DMS53 (cell line): ENCODE results near the gene TSPAN5.

ENCODE experiments used
- DNase-seq: peaks from one replicate; lab custom pipeline; 2025; lab: John Stamatoyannopoulos, UW

Gene TSPAN5

GRCh38 chr4:98517218-98518021 is 141.0 kb downstream of the TSPAN5 start:
- no peak for DNase-seq

GRCh38 chr4:98516441-98517217 is 141.8 kb downstream of the TSPAN5 start:
- no peak for DNase-seq

DNA sequence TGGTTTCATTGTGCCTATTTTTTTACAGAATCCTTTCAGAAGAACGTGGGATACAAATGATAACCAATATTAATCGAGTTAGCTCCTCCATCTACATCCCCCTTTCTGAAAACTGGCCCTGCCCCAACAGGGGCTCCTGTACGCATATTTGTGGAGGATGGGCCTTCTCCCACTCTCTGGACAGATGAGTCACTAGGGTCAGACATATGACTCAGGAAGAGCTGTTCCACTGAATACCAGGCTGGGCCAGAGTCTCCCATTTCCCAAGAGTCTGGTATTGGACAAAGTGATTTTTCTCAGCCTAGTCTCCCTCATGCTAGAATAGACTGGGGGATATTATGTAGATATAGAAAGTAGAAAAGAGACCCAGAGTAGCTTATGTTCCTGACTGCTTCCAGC is 142.4 kb downstream of the TSPAN5 start:
- DNase-seq = no peak

GRCh38 chr4:98515470-98515809 is 143.0 kb downstream of the TSPAN5 start:
- no peak for DNase-seq

DNA sequence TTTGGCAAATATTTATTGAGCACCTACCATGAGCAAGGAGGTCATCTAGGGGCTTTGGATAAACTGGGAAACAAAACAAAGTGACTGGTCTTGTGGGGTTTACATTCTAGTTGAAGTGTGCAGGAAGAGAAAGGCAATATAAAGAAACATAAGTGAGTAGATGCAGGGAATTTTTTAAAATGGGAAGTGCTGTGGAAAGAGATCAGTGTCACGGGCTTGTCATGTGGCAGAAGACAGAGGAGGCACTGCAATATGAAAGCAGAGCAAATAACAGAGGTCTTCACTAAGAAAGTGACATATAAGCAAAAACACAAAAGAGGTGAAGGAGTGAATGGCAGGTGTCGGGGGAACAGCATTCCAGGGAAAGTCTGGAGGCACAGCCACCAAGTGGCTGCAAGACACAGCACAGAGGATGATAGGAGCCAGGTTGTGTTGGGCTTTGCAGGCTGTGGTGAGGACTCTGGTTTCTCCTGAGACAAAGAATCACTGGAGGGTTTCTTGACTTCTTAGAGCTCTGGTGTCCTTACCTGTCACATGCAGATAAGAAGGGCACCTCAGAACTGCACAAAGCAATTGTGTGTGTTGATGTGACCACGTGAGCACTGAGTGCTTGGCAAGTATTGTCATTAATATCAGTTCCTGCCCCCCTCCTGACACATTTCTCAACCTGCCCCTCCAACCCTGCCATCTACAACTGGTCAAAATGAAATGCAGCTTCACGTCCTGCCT is 143.5 kb downstream of the TSPAN5 start:
- no peak for DNase-seq

DNA sequence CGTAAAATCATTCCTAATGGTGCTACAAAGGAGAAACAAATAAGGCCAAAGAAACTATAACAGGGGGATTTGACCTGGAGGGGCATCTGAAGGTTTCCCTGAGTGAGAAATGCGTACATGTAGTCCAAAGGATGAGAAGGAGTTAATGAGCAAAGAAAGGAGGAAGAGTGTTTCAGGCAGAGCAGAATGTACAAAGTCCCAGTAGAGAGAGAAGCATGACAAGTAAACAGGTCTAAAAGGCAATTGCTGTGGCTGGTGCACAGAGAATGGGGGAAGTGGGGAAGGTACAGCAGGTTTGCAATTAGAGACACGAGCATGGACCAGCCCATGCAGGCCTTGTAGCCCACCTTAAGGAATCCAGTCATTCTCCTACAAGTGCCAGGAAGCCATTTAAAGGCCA is 145.5 kb downstream of the TSPAN5 start:
- no peak for DNase-seq

GRCh38 chr4:98510757-98511517 is 147.5 kb downstream of the TSPAN5 start:
- DNase-seq = no peak

DNA sequence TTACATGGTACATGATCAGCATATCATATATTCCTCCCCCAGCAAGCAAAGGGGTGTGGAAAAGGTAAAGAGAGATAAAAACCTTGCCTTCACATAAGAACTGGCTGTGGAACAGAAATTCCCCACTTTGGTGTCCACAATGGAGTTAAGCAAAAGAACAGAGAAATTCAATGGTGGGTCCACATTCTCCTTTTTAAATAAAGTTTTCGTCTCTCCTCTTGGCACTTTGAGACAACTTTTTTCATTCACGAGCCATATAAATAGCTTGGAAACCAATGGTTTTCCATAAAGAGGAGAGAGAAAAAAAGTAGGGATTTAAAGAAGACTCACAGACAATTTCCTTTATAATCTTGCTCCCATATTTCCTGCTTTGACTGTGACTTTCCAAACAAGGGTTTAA is 148.1 kb downstream of the TSPAN5 start:
- DNase-seq = no peak

DNA sequence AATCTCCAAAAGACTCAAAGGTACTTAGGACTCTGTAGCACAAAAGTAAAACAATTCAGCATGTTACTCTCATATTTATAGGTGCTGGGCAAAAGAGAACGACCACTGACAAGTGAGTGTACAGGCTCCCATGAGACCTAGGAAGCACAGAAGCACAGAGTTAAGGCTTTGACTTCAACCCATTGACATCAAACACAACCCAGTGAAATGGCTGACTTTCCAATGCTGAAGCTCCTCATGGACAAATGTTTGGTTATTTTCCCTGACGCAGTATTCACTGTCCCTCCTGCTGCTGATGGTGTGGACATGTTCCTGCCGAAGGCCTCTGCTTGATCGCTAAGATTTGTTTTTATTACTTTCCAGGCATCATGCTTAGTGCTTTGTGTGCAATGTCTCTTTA is 148.7 kb downstream of the TSPAN5 start:
- no peak for DNase-seq

- no peak for DNase-seq
Measured at GRCh38 chr4:98508829-98509598, 149.4 kb downstream of the TSPAN5 start.

GRCh38 chr4:98508248-98508647 is 150.2 kb downstream of the TSPAN5 start:
- DNase-seq = no peak

DNA sequence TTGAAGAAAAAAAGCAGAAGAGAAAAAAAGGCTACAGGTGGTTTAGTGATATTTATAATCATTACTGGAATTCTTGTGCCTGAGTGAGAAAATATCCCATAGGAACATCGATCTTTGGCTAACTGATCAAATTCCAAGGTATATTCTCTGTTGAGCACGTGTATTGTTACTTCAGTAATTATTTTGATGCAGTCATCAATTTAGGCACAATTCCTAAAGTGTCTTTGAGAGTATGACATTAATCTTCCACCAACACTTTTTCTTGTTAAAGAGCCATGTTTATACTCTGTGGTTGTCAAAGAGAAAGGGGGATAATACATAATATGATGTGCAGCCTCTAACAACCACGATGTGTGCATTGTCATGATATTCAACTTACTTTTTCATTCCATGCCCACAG is 151.1 kb downstream of the TSPAN5 start:
- no peak for DNase-seq

- peak; percentile 10 for DNase-seq
Measured at GRCh38 chr4:98506462-98507132, 151.8 kb downstream of the TSPAN5 start.

DNA sequence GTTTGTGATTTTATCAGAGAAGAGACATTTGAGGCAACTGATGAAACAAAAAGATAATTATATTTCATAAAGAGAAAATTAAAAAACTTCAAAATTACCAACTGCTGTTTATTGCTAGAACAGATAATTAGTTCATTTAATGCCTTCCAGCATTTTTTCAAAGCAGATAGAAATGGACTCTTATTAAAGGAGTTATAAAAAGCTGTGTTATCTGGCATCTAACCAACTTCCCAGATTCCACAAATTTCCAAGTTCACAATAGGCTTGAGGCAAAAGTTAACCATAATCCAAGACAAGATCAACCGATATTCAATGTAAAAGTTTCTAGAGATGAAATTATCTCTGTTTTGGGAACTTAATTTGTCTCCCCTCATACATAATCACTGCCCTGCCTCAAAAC is 152.4 kb downstream of the TSPAN5 start:
- DNase-seq = no peak

GRCh38 chr4:98504091-98504490 is 154.3 kb downstream of the TSPAN5 start:
- no peak for DNase-seq

DNA sequence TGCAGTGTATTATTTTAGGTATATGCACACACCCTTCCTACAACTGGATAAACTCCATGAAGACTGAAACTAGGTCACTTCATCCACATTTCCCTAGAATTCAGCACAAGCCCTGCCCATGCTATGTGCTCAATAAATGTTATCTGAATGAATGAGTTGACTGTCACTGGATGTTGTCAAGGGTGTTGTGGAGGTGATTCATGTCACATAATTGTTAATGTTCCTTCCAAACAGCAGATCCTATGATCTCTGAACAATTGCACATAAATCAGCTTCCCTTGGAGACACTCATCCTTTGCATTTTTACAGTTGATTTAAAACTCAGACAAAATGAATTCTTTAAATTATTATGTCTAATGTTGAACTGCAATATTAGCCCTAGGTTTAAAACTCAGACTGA is 154.7 kb downstream of the TSPAN5 start:
- no peak for DNase-seq

DNA sequence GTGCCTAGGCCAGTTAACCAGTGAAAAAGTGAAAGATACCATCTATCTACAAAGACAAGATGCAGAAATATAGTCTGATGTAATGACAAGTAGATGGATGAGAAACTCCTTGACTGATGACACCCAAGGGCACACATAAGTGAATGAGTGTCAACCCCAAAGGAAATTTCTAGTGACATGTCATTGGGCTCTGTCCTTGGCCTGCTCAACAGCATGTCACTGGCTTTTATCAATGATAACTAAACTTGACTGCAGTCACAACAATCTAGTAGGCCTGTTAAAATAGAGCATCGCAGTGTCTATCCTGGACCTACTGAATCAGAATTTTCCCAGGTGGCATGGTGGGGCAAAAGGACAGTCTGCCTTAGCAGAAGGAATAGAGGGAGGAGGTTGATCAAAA is 155.8 kb downstream of the TSPAN5 start:
- no peak for DNase-seq

DNA sequence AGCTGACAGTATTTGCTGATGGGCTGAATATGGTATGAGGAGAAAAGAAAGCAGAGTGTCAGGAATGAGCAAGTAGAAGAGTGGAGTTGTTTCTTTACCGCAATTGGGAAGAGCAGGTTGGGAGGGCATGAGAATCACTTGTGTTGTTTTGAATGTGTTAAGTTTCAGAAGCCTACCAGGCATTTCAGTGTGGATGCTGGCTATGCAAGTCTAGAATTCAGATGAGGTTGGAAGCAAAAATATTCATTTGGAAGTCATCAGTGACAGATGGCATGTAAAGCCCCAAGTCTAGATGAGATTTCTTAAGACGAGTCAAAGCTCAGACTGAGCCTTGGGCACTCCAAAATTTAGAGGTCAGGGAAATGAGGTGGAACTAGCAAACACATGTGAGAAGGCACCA is 156.4 kb downstream of the TSPAN5 start:
- DNase-seq = no peak

- no peak for DNase-seq
Measured at GRCh38 chr4:98501383-98501782, 157.0 kb downstream of the TSPAN5 start.

GRCh38 chr4:98498774-98499173 is 159.6 kb downstream of the TSPAN5 start:
- no peak for DNase-seq
